Ishikawa (cell line): ENCODE results near the gene PPP2R5E.

Source experiments
- CEBPB ChIP-seq: IDR thresholded peaks from 2 replicates; pipeline ENCODE4 v1.6.1; 2012
- CREB1 ChIP-seq: IDR thresholded peaks from 2 replicates; pipeline ENCODE4 v1.6.1; 2012; ENCODE audit warnings: low read depth
- EGR1 ChIP-seq: IDR thresholded peaks from 2 replicates; pipeline ENCODE4 v1.6.1; 2012
- EP300 ChIP-seq: IDR thresholded peaks from 2 replicates; pipeline ENCODE4 v1.6.1; 2012; ENCODE audit warnings: borderline replicate concordance
- FOXM1 ChIP-seq: IDR thresholded peaks from 2 replicates; pipeline ENCODE4 v1.6.1; 2012; ENCODE audit warnings: low read depth, borderline replicate concordance
- MAX ChIP-seq: IDR thresholded peaks from 2 replicates; pipeline ENCODE4 v1.6.1; 2012
- NFIC ChIP-seq: IDR thresholded peaks from 2 replicates; pipeline ENCODE4 v1.6.1; 2012
- RAD21 ChIP-seq: IDR thresholded peaks from 2 replicates; pipeline ENCODE4 v1.6.1; 2012; ENCODE audit warnings: low read depth
- TAF1 ChIP-seq: IDR thresholded peaks from 2 replicates; pipeline ENCODE4 v1.6.1; 2012; ENCODE audit warnings: low read depth, mild to moderate bottlenecking
- TCF12 ChIP-seq: IDR thresholded peaks from 2 replicates; pipeline ENCODE4 v1.6.1; 2012; ENCODE audit warnings: low read depth
- TEAD4 ChIP-seq: IDR thresholded peaks from 2 replicates; pipeline ENCODE4 v1.6.1; 2012
- USF1 ChIP-seq: IDR thresholded peaks from 2 replicates; pipeline ENCODE4 v1.6.1; 2012
- YY1 ChIP-seq: IDR thresholded peaks from 2 replicates; pipeline ENCODE4 v1.6.1; 2012; ENCODE audit warnings: low read depth
- ZBTB7A ChIP-seq: IDR thresholded peaks from 2 replicates; pipeline ENCODE4 v1.6.1; 2012; ENCODE audit warnings: low read depth
- TF ChIP-seq, protein P1 (sequence below): IDR thresholded peaks from 2 replicates; pipeline ENCODE4 v1.6.1; 2012; ENCODE audit warnings: low read depth, mild to moderate bottlenecking

PPP2R5E gene

GRCh38 chr14:63565448-63565847, 22.3 kb upstream of the PPP2R5E start:
- no peak for TF ChIP-seq CEBPB

DNA sequence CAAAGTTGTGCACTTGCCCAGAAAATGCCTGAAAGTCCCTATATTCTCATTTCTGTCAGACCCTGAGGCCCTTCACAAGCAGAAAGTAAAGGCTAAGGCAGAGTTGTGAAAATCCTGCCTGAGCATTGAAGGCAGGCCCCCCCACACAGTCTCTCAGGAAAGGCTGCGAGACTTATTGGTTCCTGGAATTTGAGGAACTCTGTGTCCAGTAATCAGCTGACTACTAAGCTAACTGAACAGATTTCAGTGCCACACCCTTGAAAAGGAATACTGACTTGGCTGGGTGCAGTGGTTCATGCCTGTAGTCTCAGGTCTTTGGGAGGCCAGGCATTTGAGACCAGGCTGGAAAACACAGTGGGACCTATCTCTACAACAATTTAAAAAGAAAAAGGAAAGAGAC, 21.1 kb upstream of the PPP2R5E start:
- no peak for TF ChIP-seq ZBTB7A
- TF ChIP-seq YY1: no peak
- no peak for TF ChIP-seq NFIC
- TF ChIP-seq, protein P1, sequence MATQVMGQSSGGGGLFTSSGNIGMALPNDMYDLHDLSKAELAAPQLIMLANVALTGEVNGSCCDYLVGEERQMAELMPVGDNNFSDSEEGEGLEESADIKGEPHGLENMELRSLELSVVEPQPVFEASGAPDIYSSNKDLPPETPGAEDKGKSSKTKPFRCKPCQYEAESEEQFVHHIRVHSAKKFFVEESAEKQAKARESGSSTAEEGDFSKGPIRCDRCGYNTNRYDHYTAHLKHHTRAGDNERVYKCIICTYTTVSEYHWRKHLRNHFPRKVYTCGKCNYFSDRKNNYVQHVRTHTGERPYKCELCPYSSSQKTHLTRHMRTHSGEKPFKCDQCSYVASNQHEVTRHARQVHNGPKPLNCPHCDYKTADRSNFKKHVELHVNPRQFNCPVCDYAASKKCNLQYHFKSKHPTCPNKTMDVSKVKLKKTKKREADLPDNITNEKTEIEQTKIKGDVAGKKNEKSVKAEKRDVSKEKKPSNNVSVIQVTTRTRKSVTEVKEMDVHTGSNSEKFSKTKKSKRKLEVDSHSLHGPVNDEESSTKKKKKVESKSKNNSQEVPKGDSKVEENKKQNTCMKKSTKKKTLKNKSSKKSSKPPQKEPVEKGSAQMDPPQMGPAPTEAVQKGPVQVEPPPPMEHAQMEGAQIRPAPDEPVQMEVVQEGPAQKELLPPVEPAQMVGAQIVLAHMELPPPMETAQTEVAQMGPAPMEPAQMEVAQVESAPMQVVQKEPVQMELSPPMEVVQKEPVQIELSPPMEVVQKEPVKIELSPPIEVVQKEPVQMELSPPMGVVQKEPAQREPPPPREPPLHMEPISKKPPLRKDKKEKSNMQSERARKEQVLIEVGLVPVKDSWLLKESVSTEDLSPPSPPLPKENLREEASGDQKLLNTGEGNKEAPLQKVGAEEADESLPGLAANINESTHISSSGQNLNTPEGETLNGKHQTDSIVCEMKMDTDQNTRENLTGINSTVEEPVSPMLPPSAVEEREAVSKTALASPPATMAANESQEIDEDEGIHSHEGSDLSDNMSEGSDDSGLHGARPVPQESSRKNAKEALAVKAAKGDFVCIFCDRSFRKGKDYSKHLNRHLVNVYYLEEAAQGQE: no peak
- no peak for TF ChIP-seq RAD21
- no peak for TF ChIP-seq MAX
- TF ChIP-seq FOXM1: no peak
- no peak for TF ChIP-seq TCF12
- no peak; the same call in 1 of the 2 replicates for TF ChIP-seq TEAD4
- TF ChIP-seq TAF1: no peak
- no peak for TF ChIP-seq USF1
- TF ChIP-seq EP300: no peak
- no peak for TF ChIP-seq EGR1
- no peak for TF ChIP-seq CEBPB
- TF ChIP-seq CREB1: no peak

DNA sequence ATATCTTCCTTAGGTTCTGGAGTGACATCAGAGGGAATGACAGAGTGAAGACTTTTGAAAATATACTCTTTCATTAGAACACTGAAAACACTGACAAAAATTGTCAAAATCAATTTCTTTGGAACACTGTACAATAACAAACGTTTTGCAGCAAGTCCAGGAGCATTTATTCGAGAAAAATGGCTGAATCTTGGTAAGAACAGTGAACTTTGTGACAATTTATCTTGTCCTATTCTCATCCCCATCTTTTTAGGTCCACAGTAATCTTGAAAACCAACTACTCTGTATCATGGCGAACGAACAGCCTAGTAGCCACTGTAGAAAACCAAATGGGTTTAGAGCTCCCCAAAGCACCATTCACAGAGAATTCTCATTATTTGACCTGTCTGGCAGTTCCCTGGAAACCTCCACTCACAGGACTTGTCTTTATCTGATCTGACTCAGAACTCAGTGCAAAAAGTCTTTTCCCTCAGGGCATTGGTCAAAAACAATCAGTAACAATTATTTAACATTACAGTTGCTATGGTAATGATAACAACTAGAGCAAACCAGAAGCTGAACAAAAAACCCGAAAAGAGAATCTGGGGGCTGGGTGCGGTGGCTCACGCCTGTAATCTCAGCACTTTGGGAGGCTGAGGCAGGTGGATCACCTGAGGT, 20.3 kb upstream of the PPP2R5E start:
- no peak for TF ChIP-seq EGR1
- no peak for TF ChIP-seq TCF12
- no peak for TF ChIP-seq RAD21
- TF ChIP-seq NFIC: no peak
- TF ChIP-seq CEBPB: no peak
- TF ChIP-seq CREB1: no peak
- TF ChIP-seq, protein P1: no peak
- TF ChIP-seq YY1: no peak
- no peak for TF ChIP-seq MAX
- no peak for TF ChIP-seq USF1
- TF ChIP-seq FOXM1: no peak
- no peak for TF ChIP-seq ZBTB7A
- no peak for TF ChIP-seq TEAD4

DNA sequence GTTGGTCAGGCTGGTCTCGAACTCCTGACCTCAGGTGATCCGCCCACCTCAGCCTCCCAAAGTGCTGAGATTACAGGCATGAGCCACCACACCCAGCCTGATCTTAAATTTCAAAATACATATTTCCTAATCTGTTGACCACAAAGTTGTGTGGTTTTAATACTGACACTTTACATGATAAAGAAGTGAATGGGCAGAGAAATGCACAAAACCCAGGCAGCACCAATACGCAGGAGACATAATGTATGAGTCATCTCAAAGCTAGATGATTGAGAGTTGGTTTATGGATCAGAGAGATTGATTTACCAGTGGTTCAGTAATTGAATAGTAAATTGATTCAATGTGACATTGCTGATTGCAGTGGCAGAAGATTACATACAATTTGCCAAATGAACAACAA, 19.2 kb upstream of the PPP2R5E start:
- TF ChIP-seq MAX: no peak
- TF ChIP-seq TCF12: no peak
- TF ChIP-seq EGR1: no peak
- no peak for TF ChIP-seq EP300
- TF ChIP-seq RAD21: no peak
- TF ChIP-seq, protein P1: no peak

DNA sequence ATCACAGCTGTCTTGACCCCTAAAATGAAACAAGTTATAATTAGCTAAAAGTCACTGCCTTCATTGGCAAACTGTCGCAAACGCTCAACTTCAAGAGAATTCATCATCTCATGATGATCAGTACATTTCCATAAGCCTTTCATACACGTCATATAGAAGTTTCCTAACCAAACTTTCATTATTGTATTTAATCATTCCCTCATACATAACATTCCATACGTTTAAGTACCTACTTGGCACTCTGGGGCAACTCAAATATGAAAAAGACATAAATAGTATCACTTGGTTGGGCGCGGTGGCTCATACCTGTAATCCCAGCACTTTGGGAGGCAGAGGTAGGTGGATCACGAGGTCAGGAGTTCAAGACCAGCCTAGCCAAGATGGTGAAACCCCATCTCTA, 12.4 kb upstream of the PPP2R5E start:
- TF ChIP-seq ZBTB7A: no peak
- TF ChIP-seq MAX: no peak
- no peak for TF ChIP-seq RAD21
- no peak for TF ChIP-seq FOXM1
- no peak for TF ChIP-seq USF1
- no peak for TF ChIP-seq CREB1
- no peak for TF ChIP-seq EGR1
- no peak for TF ChIP-seq NFIC
- no peak for TF ChIP-seq EP300
- TF ChIP-seq YY1: no peak
- TF ChIP-seq, protein P1: no peak
